Esophagus muscularis mucosa (tissue), 3 donors: ENCODE results near the gene PLD1.

Experiments
- POLR2A ChIP-seq: fragments of 450-650 bp; IDR thresholded peaks from one replicate; pipeline ENCODE4 v1.6.1; 2017; ENCODE audit warnings: antibody characterized with exemption, moderate library complexity, mild to moderate bottlenecking, low read depth
- TF ChIP-seq, protein P1 (sequence below), 3 experiments: fragments of 200-600 bp in 2 of 3; fragments of 450-650 bp in 1 of 3; sonication (generic) in 2 of 3; IDR thresholded peaks; one replicate each; pipeline ENCODE4 v1.5.1; 2017 to 2019; ENCODE audit warnings: antibody characterized with exemption in 3 of 3, mild to moderate bottlenecking in 2 of 3, moderate library complexity in 1 of 3

DNA sequence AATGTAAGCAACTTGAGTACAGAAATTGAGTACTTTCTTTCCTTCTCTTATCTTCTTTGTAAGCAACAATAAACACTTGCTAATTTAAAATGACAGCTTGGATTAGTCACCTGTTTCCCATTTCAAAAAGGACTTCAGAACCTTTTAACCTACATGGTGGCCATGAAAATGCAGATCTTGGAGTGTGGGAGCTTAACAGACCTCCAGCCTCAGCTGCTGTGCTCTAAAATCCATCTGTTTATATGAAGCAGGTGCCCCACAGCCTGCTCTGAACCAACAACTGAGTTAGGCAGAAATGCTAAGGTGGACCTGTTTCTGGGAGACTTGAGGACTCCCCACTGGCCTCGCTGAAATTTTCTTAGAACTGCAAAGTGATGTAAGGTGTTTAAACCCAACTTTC is 259.0 kb downstream of the PLD1 start:
- TF ChIP-seq, protein P1, sequence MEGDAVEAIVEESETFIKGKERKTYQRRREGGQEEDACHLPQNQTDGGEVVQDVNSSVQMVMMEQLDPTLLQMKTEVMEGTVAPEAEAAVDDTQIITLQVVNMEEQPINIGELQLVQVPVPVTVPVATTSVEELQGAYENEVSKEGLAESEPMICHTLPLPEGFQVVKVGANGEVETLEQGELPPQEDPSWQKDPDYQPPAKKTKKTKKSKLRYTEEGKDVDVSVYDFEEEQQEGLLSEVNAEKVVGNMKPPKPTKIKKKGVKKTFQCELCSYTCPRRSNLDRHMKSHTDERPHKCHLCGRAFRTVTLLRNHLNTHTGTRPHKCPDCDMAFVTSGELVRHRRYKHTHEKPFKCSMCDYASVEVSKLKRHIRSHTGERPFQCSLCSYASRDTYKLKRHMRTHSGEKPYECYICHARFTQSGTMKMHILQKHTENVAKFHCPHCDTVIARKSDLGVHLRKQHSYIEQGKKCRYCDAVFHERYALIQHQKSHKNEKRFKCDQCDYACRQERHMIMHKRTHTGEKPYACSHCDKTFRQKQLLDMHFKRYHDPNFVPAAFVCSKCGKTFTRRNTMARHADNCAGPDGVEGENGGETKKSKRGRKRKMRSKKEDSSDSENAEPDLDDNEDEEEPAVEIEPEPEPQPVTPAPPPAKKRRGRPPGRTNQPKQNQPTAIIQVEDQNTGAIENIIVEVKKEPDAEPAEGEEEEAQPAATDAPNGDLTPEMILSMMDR (IDR thresholded peaks at IDR 0.05) = no peak
- TF ChIP-seq POLR2A = no peak
